ENCODE results near the gene UBE2D1.

- TF ChIP-seq POLR2A (IDR thresholded peaks at IDR 0.05), result no peak
- TF ChIP-seq CTCF (IDR thresholded peaks at IDR 0.05), result no peak
Measured at GRCh38 chr10:58384544-58384998, 49.8 kb downstream of the UBE2D1 start.

All from body of pancreas (tissue), 4 donors.